Measurements from ENCODE around the gene OR2K2.

DNA sequence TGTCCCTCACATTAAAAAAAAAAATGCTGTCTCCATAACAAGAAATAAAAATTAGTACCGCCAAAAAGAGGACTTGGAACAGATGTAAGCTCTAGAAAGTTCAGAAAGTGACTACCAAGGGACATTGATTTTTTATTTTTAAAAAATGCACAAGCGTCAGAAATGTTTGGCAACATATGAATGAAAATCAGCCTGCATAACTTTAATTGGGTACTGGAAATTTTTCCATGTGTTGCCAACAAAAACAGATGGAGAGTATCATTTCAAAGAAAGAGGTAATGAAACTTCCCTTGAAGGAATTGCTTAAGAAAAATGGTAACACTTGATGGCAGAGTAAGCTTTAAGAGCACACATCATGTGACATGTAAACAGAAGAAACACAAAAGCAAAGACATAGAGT, 47.2 kb downstream of the OR2K2 start:
- TF ChIP-seq CTCF (IDR thresholded peaks at IDR 0.05) = no peak
- no peak for TF ChIP-seq POLR2A (IDR thresholded peaks at IDR 0.05)
